ENCODE data around the gene CHRD.

CHRD gene

DNA sequence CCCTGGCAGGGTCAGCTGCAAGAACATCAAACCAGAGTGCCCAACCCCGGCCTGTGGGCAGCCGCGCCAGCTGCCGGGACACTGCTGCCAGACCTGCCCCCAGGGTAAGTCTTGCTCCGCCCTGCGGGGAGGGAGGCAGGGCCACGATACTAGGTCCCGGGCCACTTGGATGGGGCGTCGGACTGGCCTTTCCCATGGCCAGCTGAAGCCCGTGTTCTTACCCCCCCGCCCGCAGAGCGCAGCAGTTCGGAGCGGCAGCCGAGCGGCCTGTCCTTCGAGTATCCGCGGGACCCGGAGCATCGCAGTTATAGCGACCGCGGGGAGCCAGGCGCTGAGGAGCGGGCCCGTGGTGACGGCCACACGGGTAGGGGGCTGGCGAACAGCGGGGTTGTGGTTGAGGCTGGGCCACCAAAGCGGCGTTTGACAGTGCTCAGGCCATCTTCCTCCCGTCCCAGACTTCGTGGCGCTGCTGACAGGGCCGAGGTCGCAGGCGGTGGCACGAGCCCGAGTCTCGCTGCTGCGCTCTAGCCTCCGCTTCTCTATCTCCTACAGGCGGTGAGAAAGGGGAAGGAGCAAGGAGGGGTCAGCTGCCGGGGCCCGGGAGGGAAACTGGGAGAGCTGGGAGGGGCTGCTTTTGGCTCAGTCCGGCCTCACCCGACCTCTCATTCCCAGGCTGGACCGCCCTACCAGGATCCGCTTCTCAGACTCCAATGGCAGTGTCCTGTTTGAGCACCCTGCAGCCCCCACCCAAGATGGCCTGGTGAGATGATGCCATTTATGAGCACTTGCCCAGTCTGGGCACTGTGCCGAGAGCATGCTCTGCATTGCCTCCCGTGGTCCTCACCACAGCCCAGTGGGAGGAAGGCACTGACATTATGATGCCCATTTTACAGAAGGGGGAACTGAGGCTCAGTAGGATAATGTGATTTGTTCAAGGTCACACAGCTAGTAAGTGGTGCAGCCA lies 1.7 kb downstream of the CHRD start:
- no peak for DNase-seq (ENCODE audit: low read depth in 2 of 2)

DNA sequence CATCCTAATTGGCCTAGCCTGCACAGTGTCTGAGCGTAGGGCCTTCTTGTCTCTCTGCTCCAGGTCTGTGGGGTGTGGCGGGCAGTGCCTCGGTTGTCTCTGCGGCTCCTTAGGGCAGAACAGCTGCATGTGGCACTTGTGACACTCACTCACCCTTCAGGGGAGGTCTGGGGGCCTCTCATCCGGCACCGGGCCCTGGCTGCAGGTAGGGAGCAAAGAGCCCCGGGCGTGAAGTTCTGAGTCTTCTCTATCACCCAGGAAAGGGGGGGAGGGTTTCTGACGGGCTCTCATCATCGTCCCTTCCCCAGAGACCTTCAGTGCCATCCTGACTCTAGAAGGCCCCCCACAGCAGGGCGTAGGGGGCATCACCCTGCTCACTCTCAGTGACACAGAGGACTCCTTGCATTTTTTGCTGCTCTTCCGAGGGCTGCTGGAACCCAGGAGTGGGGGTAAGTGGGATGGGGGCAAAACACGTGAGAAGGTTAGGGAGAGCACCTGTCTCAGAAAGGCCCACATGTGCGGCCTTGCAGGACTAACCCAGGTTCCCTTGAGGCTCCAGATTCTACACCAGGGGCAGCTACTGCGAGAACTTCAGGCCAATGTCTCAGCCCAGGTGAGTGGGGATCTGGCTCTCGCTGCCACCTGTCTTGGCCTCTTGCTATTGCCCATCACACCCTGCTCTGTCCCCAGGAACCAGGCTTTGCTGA lies 2.6 kb downstream of the CHRD start:
- DNase-seq (ENCODE audit: low read depth in 2 of 2): no peak

DNA sequence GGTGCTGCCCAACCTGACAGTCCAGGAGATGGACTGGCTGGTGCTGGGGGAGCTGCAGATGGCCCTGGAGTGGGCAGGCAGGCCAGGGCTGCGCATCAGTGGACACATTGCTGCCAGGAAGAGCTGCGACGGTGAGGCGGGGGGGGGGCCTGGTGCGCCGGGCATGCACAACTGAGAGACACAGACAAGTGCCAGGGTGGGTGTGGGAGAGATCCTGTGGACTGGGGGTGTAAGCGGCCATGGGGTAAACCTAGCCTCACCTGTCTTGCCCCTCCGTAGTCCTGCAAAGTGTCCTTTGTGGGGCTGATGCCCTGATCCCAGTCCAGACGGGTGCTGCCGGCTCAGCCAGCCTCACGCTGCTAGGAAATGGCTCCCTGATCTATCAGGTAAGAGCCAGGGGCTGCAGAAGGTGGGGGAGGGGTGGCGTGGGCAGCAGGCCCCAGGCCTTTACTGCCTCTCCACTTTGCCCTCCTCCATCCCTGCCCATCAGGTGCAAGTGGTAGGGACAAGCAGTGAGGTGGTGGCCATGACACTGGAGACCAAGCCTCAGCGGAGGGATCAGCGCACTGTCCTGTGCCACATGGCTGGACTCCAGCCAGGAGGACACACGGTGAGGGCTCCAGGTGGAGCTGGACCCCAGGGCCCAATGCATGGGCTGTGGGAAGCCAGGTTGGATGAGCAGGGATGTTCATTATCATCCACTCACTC lies 3.3 kb downstream of the CHRD start:
- DNase-seq (ENCODE audit: low read depth in 2 of 2): no peak

DNA sequence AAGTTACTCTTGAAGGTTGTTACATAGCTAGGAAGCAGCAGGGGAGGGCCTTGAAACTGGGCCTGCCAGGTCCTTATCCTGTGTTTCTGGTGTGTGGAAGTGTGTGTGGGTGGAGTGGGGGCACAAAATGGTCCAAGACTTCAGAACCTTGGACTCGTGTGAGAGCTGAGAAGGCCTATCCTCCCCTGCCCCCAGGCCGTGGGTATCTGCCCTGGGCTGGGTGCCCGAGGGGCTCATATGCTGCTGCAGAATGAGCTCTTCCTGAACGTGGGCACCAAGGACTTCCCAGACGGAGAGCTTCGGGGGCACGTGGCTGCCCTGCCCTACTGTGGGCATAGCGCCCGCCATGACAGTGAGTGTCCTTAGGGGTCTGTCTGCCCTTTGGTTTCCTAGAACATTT lies 4.5 kb downstream of the CHRD start:
- DNase-seq (ENCODE audit: low read depth in 2 of 2): no peak

DNA sequence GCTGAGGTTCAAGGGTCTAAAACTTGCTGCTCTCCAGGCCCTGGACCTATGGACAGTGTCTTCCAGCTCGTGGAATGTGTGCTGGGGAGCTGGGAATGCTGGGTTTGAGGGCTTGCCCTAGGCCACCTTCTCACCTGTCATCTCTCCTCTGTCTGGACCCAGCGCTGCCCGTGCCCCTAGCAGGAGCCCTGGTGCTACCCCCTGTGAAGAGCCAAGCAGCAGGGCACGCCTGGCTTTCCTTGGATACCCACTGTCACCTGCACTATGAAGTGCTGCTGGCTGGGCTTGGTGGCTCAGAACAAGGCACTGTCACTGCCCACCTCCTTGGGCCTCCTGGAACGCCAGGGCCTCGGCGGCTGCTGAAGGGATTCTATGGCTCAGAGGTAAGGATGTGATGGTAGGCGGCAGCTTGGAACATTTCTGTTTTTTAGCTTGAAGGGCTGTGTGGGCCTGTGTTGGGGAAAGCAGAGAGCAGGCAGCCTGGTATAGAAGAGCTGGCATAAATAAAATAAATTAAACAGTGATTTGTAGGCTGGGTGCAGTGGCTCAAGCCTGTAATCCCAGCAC lies 5.1 kb downstream of the CHRD start:
- no peak for DNase-seq (ENCODE audit: low read depth in 2 of 2)

DNA sequence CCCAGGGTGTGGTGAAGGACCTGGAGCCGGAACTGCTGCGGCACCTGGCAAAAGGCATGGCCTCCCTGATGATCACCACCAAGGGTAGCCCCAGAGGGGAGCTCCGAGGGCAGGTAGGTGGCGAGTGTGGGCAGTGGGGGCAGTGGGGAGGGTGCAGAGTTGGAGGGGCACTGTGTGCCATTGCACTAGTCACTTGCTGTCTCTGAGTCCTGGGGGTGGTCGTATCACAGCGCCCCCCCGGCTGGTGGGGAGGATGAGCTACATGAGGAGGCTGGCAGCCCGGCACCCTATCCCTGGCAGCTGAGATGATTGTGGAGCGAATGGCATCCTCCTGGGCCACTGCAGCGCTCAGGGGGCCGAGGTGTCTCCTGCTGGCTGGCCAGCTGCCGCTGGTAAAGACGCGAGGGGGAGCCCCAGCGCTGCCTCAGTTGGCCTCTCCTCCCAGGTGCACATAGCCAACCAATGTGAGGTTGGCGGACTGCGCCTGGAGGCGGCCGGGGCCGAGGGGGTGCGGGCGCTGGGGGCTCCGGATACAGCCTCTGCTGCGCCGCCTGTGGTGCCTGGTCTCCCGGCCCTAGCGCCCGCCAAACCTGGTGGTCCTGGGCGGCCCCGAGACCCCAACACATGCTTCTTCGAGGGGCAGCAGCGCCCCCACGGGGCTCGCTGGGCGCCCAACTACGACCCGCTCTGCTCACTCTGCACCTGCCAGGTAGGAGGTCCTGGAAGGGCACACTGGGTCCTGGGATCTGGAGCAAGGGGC lies 6.4 kb downstream of the CHRD start:
- no peak for DNase-seq (ENCODE audit: low read depth in 2 of 2)

DNA sequence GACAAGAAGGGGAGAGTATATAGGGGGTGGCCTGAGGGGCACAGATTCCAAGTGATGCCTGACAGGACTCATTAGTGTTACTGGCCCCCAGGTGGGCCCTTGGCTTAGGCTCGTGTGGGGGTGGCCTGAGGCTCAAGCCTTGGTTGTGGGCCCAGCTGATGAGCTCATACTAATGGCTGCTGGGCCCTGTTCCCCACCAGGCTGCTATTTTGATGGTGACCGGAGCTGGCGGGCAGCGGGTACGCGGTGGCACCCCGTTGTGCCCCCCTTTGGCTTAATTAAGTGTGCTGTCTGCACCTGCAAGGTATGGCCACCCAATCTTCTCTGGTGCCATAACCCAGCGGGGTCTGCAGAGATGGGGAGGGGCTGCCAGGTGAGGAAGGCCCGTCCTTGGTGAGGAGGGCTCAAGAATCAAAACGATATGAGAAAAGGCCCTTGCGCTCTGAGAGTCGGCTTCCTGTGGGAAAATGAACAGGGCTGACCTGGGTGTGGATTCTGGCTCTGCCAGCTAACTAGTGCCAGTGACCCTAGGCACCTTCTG lies 7.4 kb downstream of the CHRD start:
- DNase-seq (ENCODE audit: low read depth in 2 of 2): no peak

DNA sequence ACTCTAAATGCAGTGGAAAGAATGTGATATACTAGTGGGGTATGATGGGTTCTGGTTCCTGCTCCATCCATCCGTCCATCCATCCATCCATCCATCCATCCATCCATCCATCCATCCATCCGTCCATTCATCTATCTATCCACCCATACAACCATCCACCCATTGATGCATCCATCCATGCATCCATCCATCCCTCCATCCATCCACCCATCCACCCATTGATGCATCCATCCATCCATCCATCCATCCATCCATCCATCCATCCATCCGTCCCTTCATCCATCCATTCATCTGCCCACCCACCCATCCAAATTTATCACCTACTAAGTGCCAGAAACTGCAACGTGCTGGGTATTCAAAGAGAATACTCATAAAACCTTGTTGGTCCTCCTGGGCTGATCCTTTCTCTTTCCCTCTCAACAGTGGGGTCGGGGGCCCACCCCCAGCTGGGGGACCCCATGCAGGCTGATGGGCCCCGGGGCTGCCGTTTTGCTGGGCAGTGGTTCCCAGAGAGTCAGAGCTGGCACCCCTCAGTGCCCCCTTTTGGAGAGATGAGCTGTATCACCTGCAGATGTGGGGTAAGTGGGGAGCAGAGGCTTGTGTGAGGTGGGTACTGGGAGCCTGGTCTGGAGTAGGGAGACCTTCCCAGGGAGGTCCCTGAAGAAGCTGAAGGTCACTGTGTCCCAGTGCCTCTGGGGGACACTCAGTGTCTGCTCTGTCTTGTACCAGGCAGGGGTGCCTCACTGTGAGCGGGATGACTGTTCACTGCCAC lies 8.5 kb downstream of the CHRD start:
- no peak for DNase-seq (ENCODE audit: low read depth in 2 of 2)

DNA sequence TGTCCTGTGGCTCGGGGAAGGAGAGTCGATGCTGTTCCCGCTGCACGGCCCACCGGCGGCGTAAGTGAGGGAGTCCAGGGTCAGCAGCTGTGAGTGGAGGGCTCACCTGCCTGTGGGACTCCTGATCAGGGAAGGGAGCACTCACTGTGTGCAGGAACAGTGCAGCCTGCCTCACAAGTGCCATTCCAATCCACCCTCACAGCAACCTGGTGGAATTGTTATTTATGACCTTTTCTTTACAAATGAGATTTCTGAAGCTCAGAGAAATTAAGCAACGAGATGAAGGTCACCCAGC lies 9.0 kb downstream of the CHRD start:
- DNase-seq (ENCODE audit: low read depth in 2 of 2): no peak

DNA sequence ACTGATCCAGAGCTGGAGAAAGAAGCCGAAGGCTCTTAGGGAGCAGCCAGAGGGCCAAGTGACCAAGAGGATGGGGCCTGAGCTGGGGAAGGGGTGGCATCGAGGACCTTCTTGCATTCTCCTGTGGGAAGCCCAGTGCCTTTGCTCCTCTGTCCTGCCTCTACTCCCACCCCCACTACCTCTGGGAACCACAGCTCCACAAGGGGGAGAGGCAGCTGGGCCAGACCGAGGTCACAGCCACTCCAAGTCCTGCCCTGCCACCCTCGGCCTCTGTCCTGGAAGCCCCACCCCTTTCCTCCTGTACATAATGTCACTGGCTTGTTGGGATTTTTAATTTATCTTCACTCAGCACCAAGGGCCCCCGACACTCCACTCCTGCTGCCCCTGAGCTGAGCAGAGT lies 9.5 kb downstream of the CHRD start:
- no peak for DNase-seq (ENCODE audit: low read depth in 2 of 2)

DNA sequence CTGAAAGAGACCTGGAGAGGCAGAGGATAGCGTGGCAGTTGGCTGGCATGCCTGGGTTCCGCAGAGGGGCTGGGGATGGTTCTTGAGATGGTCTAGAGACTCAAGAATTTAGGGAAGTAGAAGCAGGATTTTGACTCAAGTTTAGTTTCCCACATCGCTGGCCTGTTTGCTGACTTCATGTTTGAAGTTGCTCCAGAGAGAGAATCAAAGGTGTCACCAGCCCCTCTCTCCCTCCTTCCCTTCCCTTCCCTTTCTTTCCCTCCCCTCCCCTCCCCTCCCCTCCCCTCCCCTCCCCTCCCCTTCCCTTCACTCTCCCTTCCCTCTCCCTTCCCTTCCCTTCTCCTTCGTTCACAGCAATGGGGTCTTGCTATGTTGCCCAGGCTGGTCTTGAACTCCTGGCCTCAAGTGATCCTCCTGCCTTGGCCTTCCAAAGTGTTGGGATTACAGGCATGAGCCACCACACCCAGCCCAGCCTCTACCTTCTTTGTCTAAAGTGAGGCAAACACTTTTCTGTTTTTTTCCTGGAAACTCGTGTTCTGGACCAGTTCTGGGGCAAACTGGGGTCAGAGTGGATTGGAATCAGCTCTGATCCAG lies 10.2 kb downstream of the CHRD start:
- DNase-seq (ENCODE audit: low read depth in 2 of 2): no peak

DNA sequence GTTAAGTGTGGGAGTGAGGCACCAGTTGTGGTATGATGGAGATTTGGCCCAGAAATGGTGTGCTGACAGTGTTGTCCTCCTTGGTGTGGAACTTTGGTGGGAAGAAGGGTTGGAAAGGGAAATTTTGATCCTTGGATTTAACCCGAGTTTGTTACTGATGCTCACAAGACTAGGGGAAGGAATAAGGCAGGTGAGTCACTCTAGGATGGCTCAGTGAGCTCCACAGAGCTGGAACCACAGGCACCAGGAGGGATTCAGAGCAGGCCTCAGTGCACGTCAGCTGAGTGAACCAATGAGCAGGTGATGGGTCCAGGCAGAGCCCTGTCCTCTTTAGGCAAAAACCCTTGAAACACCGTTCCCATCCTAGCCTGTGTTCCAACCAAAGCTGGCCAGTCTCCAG lies 11.4 kb downstream of the CHRD start:
- no peak for DNase-seq (ENCODE audit: low read depth in 2 of 2)

DNA sequence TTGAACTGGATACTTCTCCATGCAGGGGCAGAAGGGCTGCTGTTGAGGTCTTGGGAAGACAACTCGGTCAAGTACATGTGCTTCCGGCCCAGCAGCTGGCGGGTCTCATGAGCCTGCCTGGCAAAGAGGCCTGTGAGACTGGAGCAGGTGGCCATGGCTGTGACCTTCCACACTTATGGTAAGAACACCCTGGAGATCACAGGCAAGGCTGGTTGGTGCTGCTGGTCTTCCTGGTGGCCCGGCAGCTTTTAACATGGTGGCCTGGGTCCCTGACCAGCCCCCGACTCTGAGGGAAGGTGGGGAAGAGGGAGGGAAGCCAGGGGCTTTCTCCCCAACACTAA lies 15.4 kb downstream of the CHRD start:
- no peak for DNase-seq (ENCODE audit: low read depth in 2 of 2)

DNA sequence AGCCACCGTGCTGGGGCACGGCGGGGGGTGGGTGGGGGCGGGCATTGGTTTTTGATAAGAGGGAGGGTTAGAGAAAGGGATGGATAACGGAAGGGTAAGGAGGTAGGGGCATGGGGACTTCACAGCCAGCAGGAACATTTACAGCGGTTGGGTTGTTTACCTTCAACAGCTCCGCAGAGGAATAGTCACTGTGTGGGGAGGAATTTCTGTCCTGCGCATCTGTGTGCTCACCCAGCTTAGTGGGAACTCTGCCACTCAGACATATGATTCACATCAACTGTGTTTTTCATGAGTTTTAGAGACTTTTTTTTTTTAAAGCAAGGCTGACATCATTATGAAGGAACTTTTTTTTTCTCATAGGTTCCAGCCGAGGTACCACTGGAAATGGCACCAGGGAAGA lies 19.6 kb downstream of the CHRD start:
- no peak for DNase-seq (ENCODE audit: low read depth in 2 of 2)

DNA sequence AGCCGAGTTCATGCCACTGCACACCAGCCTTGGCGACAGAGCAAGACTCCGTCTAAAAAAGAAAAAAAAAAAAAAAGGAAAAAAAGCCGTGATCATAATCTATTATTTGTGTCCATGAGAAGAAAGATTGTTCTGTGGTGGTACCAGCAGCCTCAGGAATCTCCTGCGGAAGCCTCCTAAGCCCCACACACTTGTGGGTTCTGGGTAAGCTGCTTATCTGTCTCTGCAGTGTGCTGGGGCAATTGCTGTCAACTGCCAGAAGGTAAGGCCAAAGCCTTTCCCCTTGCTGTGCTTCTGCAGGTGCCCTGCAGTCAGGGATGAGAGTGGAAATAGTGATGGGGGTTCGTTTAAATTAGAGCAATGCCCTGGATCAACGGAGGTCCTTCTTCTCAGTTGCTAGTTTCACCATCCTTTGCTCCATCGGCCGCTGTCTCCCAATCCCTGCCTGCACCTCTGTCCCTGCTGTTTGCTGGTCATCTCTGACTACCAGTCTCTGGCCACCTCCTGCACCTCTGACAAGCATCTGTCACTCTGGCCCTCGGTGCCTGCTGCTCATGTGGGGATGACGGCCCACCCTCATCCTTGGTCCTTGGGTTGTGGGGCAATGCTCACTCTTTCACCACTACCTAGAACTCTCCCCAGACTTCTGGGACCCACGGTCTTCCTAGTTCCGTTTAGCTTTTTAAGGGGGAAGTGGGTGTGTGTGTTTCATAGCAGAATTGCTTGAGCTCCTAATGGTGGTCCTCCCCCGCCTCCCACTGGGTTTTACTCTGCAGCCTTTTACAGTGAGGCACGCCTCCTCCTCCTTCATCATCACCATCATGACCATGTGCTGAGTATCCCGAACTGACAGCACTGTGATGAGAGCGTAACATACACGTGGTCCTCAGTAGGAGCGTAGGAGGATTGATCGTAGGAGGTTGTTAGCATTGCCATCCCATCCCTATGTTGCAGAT lies 25.5 kb downstream of the CHRD start:
- DNase-seq (ENCODE audit: low read depth in 2 of 2): no peak

DNA sequence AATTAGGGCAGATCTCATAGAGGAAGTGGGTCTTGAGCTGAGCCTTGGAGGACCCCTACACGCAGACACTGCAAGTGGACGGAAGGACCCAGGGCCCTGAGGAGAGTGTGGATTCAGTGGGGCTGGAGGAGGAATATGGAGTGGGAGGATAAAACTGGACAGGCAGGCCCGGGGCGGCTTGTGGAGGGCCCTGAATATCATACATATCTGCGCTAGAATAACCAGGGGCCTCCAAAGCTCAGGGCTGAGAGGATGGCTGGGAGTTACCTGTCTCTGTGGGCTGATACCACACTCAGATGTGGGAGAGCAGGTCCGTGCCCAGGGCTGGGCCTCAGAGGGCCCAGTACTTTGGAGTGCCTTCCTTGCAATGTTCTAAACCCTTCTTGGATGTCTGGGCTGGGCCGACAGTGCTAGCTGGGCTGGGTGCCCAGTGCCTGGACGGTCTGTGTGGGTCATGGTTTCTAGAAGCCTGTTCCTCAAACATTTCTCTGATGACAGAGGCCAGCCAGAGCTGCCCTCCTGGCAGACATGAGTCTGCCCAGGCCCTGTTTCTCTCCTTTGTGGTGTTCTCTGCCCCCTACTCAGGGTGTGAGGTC lies 29.6 kb downstream of the CHRD start:
- no peak for DNase-seq (ENCODE audit: low read depth in 2 of 2)

DNA sequence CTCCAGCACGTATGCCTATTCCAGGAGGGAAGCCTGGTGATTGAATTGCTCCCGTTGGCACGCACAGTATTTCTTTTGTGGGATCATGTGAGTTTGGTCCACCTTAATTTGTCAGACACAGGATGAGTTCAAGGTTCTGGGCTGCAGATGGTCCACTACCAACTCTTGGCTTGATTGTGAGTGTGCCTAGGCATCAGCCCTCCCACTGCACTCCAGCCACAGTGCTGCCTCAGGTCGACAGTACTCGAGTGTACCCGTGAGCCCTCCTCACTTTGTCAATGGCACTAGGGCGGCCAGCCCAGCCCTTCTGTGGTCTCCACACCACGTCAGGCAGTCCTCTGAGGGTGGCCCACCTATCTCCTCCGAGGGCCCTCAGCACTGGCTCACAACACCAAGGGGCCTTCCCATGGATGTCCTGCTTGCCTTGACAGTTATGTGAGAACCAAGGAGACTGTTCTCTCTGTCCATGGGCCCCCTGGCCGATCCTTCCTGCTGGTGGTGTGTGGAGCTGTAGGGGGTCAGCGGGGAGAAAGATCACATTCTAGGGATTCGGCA lies 30.2 kb downstream of the CHRD start:
- DNase-seq (ENCODE audit: low read depth in 2 of 2): no peak

DNA sequence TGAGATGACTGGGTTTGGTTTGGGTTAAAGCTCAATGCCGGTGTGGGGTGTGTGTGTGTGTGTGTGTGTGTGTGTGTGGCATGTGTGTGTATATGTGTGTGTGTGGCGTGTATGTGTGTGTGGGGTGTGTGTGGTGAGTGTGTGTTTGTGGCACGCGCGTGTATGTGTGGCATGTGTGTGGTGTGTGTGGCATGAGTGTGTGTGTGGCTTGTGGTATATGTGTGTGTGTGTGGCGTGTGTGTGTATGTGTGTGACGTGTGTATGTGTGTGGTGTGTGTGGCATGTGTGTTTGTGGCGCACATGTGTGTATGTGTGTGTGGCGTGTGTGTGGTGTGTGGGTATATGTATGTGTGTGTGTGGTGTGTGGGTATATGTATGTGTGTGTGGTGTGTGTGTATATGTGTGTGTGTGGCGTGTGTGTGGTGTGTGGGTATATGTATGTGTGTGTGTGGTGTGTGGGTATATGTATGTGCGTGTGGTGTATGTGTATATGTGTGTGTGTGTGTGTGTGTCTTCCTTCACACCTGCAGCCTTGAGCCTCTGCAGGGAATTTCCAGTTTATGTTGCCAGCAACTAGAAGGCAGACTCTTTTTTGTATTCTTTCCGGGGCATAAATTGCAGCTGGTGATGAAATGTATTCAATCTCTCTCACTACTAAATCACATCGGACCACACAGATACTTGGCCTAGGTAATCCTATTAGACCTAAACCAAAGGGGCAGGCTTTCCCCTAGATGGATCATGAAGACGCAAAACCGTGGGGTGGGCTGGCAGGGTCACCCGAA lies 34.8 kb downstream of the CHRD start:
- DNase-seq (ENCODE audit: low read depth in 2 of 2): no peak

All from stimulated activated CD4-positive, alpha-beta T cell treated with anti-CD3 and anti-CD28 coated beads, Interleukin-4, amount 100 ng/mL, for 48 hours (primary cell).